Gastrocnemius medialis (tissue), 4 donors: ENCODE results near the gene TXNRD3.
"Not testable (repeated sequence)": the region's sequence is repeated elsewhere in the genome, so short reads cannot be mapped to it uniquely, and the experiment has no call there.

Experiments
- CTCF ChIP-seq, 5 experiments: fragments of 450-650 bp in 3 of 5; fragments of 200-600 bp in 2 of 5; sonication (generic) in 2 of 5; IDR thresholded peaks in 4 of 5; conservative IDR thresholded peaks in 1 of 5; 1 replicate in 4 of 5; 2 replicates in 1 of 5; pipeline ENCODE4 v1.5.1; 2016 to 2019; ENCODE audit warnings: antibody characterized with exemption in 5 of 5, mild to moderate bottlenecking in 3 of 5, moderate library complexity in 3 of 5
- POLR2A ChIP-seq, 2 donors: fragments of 450-650 bp; IDR thresholded peaks; one replicate each; pipeline ENCODE4 v1.6.1; 2017; ENCODE audit warnings: antibody characterized with exemption in 2 of 2, mild to moderate bottlenecking in 2 of 2, moderate library complexity in 2 of 2

- not testable (repeated sequence) for TF ChIP-seq CTCF (IDR thresholded peaks at IDR 0.05 in 4 of 5, conservative IDR thresholded peaks at IDR 0.05 in 1 of 5); POLR2A (IDR thresholded peaks at IDR 0.05)
Observed at GRCh38 chr3:126591515-126591914, 63.4 kb downstream of the TXNRD3 start.
